ENCODE results near the gene MORC1.

The MORC1 gene

DNA sequence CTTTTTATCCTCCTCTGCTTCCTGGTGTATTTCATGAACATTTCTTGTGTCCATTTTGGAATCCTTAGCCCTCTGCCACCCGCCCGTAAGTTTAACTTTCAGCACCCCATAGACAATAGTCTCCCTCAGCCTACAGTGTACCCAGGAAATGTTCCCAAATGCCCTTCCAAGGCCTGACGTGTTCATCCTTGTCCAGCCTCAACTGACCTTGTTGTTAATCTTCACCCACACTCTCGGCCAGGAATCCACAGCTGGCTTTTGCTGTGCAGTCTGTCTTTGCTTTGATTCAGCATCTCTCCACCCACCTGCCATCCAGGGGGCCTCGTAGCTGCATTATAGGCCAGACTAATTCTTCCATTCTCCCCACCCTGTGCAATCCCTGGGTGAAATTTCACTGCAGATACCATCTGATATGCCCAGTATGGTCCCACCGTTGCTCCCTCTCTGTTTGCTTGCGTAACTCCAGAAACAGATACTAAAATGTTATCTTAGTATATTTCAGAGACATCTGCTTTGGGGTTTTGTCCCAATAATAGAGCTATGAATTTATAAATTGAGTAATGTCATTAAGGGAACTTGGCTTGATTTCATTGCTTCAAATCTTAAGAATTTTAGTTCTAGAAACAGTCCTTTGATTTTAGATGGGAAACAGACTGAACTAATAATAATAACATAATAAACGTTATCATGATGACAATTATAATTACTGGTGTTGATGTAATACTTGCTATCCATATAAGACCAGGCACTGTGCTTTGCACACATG is 180.8 kb downstream of the MORC1 start:
- DNase-seq (ENCODE audit: extremely low read depth, insufficient read length), result no peak
- TF ChIP-seq, protein P1, sequence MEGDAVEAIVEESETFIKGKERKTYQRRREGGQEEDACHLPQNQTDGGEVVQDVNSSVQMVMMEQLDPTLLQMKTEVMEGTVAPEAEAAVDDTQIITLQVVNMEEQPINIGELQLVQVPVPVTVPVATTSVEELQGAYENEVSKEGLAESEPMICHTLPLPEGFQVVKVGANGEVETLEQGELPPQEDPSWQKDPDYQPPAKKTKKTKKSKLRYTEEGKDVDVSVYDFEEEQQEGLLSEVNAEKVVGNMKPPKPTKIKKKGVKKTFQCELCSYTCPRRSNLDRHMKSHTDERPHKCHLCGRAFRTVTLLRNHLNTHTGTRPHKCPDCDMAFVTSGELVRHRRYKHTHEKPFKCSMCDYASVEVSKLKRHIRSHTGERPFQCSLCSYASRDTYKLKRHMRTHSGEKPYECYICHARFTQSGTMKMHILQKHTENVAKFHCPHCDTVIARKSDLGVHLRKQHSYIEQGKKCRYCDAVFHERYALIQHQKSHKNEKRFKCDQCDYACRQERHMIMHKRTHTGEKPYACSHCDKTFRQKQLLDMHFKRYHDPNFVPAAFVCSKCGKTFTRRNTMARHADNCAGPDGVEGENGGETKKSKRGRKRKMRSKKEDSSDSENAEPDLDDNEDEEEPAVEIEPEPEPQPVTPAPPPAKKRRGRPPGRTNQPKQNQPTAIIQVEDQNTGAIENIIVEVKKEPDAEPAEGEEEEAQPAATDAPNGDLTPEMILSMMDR (IDR thresholded peaks at IDR 0.05; ENCODE audit: insufficient read depth, low read length, poor library complexity, severe bottlenecking), result no peak
- H3K36me3 ChIP-seq (ENCODE audit: control insufficient read depth, insufficient read depth, low read length), result no peaks in the 10 kb centered on the region
- H3K4me3 ChIP-seq (replicated peaks; ENCODE audit: low read depth, low read length), result no peak overlapping the region
- no peaks in the 10 kb centered on the region; the same call in 1 of the 2 replicates for H3K27me3 ChIP-seq (replicated peaks; ENCODE audit: control insufficient read depth, insufficient read depth, low read length)

GRCh38 chr3:108931035-108931434 is 186.9 kb downstream of the MORC1 start:
- Histone ChIP-seq H3K4me3 (replicated peaks; ENCODE audit: low read depth, low read length) (no peak overlapping the region), H3K36me3 (ENCODE audit: control insufficient read depth, insufficient read depth, low read length) (no peaks in the 10 kb centered on the region), H3K27me3 (replicated peaks; ENCODE audit: control insufficient read depth, insufficient read depth, low read length) (no peaks in the 10 kb centered on the region)
- TF ChIP-seq, protein P1 (IDR thresholded peaks at IDR 0.05; ENCODE audit: insufficient read depth, low read length, poor library complexity, severe bottlenecking), result no peak
- DNase-seq (ENCODE audit: extremely low read depth, insufficient read length), result no peak

- H3K4me3 ChIP-seq (replicated peaks; ENCODE audit: low read depth, low read length), result no peak overlapping the region
- TF ChIP-seq, protein P1 (IDR thresholded peaks at IDR 0.05; ENCODE audit: insufficient read depth, low read length, poor library complexity, severe bottlenecking), result no peak
- no peaks in the 10 kb centered on the region for H3K36me3 ChIP-seq (ENCODE audit: control insufficient read depth, insufficient read depth, low read length)
- H3K27me3 ChIP-seq (replicated peaks; ENCODE audit: control insufficient read depth, insufficient read depth, low read length), result no peaks in the 10 kb centered on the region
- no peak for DNase-seq (ENCODE audit: extremely low read depth, insufficient read length)
These were observed 199.1 kb downstream of the MORC1 start for GRCh38 chr3:108918866-108919265.

DNA sequence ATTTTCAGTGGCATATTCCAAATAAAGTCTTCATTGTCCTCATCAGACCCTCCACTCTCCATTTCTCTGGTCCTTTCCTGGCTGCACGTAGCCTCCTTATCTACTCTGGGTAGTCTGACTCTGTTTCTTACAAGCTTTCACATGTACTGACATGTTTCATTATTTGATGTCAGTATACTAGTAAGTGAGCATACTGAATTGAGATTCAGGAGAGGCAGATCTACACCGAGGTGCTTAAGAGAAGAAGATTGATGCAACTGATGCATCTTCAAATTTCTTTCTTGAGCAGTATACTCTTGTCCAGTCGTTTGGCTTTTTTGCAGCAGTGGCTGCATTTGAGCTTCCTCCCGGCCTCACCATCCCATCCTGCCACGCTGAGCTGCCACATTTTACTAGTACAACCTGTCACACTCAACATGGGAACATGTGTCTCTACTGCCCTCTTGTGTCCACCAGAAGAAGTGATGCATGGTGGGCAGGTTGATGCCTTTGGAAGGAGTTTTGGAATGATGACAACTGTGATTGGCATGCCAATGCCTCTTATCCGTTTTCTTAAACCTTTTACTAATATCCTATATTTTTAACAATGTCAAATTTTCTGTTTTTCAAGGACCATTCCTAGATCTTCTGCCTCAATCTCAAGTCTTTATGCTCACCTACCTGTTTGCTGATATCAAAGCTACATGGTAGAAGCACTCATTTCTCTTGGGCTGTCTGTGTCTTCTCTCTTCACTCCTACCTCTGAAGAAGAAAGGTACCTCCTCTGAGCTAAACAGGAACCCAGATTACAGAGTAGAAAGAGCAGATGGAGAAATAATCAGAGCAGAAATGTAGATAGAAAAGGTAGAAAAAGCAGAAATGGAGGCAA is 202.9 kb downstream of the MORC1 start:
- H3K4me3 ChIP-seq (replicated peaks; ENCODE audit: low read depth, low read length), result no peak overlapping the region
- TF ChIP-seq, protein P1 (IDR thresholded peaks at IDR 0.05; ENCODE audit: insufficient read depth, low read length, poor library complexity, severe bottlenecking), result peak; percentile 79
- no peaks in the 10 kb centered on the region for H3K36me3 ChIP-seq (ENCODE audit: control insufficient read depth, insufficient read depth, low read length)
- no peaks in the 10 kb centered on the region for H3K27me3 ChIP-seq (replicated peaks; ENCODE audit: control insufficient read depth, insufficient read depth, low read length)
- DNase-seq (ENCODE audit: extremely low read depth, insufficient read length), result peak; percentile 34

- DNase-seq (ENCODE audit: extremely low read depth, insufficient read length), result no peak
- Histone ChIP-seq H3K4me3 (replicated peaks; ENCODE audit: low read depth, low read length) (no peak overlapping the region), H3K36me3 (ENCODE audit: control insufficient read depth, insufficient read depth, low read length) (no peaks in the 10 kb centered on the region), H3K27me3 (replicated peaks; ENCODE audit: control insufficient read depth, insufficient read depth, low read length) (no peaks in the 10 kb centered on the region)
- TF ChIP-seq, protein P1 (IDR thresholded peaks at IDR 0.05; ENCODE audit: insufficient read depth, low read length, poor library complexity, severe bottlenecking), result no peak
These were observed 208.1 kb downstream of the MORC1 start for GRCh38 chr3:108909799-108910198.

Data from GM06990 (cell line).